Measurements from ENCODE around the gene NSG2.

NSG2 gene

GRCh38 chr5:174157048-174157447 lies 111.5 kb downstream of the NSG2 start:
- TF ChIP-seq CTCF (IDR thresholded peaks at IDR 0.05) = no peak

Data from LNCAP (cell line).